ENCODE results near the gene RNASEH2C. TPM values are rescaled to one million over a fixed set of nuclear protein-coding genes. Genes with fewer than 3 reads are reported as not detected.
"Not testable (repeated sequence)": the region's sequence is repeated elsewhere in the genome, so short reads cannot be mapped to it uniquely, and the experiment has no call there.

The RNASEH2C gene
- total RNA-seq, 1 donor from 2014 or later, result 29.8 TPM

DNA sequence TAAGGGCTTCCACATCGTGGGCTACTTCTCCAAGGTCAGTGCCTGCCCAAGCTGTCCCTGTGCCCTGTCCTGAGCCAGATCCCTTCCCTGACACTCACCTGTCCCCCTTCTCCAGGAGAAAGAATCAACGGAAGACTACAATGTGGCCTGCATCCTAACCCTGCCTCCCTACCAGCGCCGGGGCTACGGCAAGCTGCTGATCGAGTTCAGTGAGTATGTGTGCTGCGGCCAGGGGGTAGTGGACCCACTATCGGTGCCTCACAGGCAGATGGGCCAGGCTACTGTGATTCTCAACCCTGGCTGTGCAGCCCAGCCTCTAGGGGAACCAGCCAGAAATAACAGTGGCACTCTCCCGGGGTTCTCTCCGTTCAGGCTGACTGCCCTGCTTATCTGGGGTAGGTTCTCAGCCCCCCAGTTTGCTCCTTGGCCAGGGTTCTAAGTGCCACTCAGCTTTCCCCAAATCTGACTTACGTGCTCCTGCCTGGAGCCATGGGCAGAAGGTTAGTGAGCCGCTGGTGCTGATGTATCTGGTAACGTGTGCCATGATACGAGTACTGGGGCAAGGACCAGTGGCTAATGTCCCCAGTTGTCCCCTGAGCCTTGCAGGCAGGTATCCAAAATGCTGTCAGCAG, 3.7 kb downstream of the RNASEH2C start:
- no peak for DNase-seq (ENCODE audit: low spot score)

DNA sequence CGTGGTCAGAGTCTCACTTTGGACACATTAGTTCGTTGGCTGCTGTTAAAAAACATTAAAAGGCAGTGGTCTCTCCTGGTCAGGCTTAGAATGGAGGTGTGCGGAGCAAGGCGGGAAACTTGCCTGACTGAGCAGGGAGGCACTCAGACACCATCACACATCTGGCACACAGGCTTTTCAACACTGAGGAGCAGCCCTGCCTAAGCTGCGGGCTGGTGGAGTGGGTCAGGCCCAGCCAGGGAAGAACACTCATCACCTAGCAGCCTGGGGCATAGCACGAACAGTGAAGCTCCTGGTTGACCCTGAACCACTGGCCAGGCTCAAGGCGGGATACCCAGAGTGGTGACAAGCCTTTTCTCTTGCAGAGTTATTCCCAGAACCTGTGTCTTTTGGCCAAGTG, 4.3 kb downstream of the RNASEH2C start:
- DNase-seq (ENCODE audit: low spot score), result no peak

DNA sequence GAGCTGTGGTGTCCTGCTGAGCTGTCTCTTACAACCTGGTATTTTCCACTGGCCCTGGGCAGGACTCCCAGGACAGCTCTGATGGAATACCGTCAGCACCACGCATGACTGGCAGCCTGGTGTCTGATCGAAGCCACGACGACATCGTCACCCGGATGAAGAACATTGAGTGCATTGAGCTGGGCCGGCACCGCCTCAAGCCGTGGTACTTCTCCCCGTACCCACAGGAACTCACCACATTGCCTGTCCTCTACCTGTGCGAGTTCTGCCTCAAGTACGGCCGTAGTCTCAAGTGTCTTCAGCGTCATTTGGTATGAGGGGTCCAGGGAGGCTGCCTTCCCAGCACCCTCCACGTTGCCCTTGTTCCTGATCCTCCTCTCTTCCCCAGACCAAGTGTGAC, 6.2 kb downstream of the RNASEH2C start:
- DNase-seq (ENCODE audit: low spot score), result no peak

DNA sequence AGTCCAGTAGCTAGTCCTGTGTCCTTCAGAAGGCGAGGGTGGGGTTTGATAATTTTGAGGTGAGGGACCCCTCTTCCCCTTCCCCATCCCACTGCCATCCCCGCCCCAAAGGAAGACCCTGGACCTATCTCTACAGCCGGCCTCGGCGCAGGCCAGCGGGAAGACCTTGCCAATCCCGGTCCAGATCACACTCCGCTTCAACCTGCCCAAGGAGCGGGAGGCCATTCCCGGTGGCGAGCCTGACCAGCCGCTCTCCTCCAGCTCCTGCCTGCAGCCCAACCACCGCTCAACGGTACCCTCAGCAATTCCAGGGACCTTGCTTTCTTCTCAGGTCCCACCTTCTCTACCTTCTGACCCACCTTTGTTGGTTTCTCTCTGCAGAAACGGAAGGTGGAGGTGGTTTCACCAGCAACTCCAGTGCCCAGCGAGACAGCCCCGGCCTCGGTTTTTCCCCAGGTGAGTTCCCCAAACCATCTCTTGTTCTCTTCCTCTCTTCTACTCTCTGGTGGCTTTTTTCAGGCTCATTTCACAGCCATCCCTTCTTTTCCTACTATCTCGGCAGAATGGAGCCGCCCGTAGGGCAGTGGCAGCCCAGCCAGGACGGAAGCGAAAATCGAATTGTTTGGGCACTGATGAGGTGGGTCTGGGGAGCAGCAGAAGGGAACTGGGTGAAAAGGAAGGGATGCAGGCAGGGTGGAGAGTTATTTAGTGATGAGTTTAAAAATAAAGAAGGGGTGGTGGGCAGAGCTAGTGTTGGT, 7.2 kb downstream of the RNASEH2C start:
- no peak for DNase-seq (ENCODE audit: low spot score)

DNA sequence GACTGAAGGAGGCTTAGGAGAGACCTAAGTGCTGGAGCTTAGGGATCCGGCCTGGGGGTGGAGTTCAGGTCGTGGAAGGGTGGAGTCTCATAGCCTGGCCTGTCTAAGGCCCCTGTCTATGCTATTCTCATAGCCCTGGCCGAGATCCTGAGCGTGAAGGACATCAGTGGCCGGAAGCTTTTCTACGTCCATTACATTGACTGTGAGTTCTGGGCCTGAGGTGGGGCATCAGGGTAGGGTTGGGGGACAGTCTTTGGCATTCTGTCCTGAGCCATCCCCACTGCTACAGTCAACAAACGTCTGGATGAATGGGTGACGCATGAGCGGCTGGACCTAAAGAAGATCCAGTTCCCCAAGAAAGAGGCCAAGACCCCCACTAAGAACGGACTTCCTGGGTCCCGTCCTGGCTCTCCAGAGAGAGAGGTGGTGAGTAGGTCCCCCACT, 7.9 kb downstream of the RNASEH2C start:
- DNase-seq (ENCODE audit: low spot score), result no peak

DNA sequence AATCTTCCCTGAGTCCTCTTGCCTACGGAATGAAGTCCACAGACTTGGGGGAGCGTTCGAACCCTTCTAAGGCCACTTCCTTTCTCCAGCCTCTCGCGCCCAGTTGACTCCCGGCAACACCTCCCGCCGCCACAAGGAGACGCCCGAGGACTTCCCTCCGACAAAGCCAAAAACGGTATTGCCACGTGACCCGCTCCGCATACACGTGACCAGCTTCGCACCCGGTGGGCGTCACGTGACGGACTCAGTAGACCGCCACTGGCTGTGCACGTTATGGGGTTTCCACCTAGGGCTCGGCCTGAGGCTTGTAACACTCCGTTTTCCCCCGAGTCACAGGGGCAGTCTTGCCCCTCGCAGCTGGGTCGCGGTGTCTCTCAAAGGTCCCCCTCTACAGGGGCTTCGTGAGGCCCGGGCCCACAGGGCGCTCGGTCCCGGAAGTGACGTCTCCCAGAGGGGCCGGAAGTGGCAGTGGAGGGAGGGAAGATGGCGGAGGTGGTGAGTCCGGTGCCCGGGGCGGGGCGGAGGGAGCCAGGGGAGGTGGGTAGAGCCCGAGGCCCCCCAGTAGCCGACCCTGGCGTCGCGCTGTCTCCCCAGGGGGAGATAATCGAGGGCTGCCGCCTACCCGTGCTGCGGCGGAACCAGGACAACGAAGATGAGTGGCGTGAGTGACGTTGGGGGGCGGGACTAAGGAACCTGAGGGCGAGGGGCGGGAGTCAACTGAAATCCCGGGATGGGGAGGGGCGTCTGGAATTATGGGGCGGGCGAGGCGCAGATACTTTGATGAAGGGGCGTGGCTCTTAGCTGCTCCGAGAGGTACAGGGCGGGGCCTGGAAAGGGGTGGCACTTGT, 8.6 kb downstream of the RNASEH2C start, which contains the start of gene KAT5:
TSS of gene KAT5 (plus strand) at position 468 of the 848 bp plus-strand sequence. CDS start at position 484, 16 bp downstream.
- peak; percentile 99 for DNase-seq (ENCODE audit: low spot score)

DNA sequence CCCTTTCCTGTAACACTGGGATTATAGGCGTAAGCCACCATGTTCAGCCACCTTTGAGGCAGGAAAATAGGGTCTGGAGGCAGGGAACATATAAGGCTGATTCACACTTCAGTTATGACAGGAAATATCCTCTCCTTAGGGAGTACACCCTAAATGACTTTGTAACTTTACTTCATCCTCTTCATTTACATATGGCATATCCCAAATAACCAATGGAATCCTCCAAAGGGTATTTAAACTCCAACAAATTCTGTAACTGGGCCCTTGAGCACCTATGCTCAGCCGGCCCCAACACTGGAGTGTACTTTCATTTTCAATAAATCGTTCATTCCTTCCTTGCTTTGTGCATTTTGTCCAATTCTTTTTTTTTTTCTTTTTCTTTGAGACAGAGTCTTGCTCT, 10.2 kb downstream of the RNASEH2C start:
- no peak for DNase-seq (ENCODE audit: low spot score)

DNA sequence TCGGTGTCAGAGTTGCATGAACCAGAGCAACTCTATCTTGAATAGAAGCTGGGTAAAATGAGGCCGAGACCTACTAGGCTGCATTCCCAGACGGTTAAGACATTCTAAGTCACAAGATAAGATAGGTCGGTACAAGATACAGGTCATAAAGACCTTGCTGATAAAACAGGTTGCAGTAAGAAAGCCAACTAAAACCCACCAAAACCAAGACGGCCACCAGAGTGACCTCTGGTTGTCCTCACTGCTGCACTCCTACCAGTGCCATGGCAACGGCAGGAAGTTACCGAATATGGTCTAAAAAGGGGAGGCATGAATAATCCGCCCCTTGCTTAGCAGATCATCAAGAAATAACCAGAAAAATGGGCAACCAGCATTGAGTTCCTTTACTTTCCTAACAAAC, 10.9 kb downstream of the RNASEH2C start:
- no peak for DNase-seq (ENCODE audit: low spot score)

DNA sequence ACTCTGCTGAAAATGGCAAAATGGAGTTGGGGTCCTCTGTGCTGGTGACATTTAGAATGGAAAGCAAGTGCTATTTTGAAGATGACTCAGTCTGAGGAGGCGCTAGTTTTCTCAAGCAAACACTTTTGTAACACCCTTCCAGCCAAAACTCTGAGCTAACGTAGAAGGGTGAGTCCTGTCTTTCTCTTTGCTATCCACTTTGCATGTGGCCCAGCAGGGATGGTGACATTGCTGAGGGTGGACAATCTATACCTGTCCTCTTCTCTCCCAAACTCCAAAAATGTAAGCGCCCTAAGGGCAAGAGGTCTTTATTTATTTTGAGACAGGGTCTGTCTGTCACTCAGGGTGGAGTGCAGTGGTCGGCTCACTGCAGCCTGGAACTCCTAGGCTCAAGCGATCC, 12.1 kb downstream of the RNASEH2C start:
- no peak for DNase-seq (ENCODE audit: low spot score)

DNA sequence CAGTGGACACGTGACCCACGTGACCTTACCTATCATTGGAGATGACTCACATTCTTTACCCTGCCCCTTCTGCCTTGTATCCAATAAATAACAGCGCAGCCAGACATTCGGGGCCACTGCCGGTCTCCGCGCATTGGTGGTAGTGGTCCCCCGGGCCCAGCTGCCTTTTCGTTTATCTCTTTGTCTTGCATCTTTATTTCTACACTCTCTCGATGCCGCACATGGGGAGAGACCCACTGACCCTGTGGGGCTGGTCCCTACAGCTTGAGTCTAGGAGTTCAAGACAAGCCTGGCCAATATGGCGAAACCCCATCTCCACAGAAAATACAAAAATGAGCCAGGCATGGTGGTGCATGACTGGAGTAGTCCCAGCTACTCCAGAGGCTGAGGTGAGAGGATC, 13.6 kb downstream of the RNASEH2C start:
- not testable (repeated sequence) for DNase-seq (ENCODE audit: low spot score)

DNA sequence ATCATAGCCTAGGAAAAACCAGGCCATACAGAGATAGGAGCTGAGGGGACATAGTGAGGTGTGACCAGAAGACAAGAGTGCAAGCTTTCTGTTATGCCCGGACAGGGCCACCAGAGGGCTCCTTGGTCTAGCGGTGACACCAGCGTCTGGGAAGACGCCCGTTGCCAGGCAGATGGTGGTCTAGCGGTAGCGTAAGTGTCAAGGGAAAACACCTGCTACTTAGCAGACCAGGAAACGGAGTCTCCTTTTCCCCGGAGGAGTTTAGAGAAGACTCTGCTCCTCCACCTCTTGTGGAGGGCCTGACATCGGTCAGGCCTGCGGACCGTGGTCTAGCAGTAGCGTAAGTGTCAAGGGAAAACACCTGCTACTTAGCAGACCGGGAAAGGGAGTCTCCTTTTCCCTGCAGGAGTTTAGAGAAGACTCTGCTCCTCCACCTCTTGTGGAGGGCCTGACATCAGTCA, 14.3 kb downstream of the RNASEH2C start:
- DNase-seq (ENCODE audit: low spot score), result peak; percentile 65

DNA sequence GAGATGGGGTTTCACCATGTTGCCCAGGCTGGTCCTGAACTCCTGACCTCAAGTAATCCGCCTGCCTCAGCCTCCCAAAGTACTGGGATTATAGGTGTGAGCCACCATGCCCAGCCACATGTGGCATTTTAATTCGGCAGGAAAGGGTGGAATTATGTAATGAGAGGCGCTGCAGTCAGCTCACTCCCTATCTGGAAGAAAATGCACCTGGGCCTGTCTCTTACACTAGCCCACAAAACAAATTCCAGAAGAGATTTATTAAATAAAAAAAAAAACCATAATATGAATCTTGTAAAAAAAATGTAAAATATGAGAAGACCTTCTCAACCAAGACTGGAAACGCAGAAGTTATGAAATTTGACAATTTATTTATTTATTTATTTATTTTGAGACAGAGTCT, 16.8 kb downstream of the RNASEH2C start:
- no peak for DNase-seq (ENCODE audit: low spot score)

DNA sequence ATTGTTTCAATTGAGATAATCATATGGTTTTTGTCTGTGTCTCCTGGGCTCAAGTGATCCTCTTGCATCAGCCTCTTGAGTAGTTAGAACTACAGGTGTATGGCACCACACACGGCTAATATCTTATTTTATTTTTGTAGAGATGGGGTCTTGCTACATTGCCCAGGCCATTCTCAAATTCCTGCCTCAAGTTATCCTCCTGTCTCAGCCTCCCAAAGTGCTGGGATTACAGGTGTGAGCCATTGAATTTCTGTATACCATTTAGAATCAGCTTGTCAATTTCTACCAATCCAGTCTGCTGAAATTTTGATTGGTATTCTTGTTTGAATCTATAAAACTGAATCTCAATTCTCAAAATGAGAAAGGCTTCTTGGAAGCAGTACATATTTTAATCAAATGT, 18.9 kb downstream of the RNASEH2C start:
- no peak for DNase-seq (ENCODE audit: low spot score)

DNA sequence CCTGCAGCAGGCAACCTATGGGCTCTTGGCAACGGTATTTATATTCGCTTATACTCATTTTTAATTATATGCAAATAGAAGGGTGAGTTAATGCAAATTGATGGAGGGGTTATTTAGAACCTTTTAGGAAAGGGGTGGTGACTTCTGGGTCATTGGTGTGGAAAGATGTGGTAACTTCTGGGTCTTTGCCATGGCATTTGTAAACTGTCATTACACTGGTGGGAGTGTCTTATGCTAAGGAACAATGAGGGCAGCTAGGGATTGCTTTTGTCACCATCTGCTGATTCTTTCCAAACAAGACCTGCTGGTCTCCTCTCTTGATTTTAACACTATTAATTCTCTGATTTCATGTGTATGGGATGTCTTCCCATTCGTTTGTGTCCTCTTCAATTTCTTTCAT, 20.2 kb downstream of the RNASEH2C start:
- DNase-seq (ENCODE audit: low spot score), result no peak

DNA sequence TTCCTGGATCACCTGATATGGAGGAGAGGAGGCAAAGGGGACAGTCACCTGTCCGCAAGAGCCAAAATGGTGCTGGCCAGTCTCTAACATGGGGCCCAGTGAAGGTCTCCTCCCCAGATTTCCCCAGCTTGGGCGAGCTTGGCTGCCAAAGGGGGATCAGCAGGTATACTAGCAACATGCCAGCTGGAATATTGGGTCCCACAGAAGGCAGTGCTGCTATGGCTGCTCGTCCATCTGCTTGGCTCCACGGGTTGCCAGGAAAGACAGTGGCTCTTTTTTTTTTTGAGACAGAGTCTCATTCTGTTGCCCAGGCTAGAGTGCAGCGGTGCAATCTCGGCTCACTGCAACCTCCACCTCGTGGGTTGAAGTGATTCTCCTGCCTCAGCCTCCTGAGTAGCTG, 21.3 kb downstream of the RNASEH2C start:
- no peak for DNase-seq (ENCODE audit: low spot score)

DNA sequence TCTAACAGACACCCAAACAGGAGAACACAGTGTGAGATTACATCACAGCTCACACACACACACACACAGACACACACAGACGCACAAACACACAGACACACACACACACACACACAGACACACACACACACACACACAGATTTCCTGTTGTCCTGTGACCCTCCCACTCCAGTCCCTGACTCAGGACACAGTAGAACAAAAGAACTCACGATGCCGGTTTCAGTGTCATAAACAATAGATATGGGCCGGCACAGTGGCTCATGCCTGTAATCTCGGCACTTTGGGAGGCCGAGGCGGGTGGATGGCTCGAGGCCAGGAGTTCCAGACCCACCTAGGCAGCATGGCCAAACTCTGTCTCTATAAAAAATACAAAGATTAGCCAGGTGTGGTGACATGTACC, 22.4 kb downstream of the RNASEH2C start:
- no peak for DNase-seq (ENCODE audit: low spot score)

DNA sequence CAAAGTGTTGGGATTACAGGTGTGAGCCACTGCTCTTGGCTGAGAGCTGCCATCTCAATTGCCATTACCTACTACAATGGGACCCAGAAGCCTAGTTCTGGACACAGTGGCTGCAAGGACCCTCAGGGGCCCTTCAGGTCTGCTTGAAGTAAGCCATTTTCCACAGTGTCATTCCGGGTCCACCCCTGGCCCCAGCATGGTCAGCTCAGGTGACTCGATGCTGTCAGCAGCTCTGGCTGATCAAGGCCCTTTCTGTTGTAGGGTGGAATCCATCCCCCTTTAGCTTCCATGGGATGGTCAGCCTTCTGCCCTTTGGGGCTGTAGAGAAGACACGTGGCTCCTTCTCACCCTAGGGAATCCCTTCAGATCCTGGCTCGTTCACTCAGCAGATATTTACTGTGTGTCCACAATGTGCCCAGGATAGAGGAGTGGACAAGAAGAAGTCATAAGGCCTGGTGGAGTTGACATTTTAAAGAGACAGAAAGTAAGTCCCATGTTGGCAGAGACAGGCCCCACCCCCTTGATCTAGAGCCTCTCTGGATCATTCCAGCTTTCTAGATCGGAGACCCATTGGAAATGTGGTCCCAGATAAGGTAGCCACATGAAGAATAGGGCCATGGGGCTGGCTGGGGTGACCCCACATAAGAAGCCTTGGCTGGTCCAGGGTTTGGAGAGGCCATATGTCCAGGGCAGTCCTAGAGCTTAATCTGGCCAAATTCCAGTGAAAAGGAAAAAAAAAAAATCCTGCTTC, 23.6 kb downstream of the RNASEH2C start:
- DNase-seq (ENCODE audit: low spot score), result no peak

DNA sequence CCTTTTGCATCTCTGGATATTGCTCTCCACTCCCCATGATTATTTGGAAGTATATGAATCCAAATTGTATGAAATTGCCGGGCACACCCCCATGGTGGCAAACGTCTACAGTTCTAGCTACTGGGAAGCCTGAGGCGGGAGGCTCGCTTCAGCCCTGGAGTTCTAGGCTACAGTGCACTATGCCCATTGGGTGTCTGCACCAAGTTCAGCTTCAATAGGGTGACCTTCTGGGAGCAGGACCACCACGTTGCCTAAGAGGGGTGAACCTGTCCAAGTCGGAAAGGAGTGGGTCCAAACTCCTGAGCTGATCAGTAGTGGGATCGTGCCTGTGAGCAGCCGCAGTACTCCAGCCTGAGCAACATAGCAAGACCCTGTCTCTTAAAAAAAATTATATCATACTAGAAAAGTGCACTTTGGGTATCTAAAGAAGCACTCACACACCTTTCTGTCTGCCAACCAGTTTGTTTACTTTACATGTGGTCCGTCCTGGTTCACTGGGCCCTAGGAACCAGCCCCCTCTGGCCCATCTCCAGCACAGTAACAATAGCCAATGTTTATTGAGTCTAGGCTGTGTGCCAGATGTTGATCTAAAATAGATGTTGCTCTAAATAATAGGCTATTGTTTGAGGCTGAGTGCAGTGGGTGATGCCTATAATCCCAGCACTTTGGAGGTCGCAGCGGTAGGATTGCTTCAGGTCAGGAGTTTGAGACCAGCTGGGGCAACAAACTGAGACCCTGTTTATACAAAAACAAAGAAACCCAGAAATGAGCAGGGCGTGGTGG, 24.9 kb downstream of the RNASEH2C start:
- no peak for DNase-seq (ENCODE audit: low spot score)

DNA sequence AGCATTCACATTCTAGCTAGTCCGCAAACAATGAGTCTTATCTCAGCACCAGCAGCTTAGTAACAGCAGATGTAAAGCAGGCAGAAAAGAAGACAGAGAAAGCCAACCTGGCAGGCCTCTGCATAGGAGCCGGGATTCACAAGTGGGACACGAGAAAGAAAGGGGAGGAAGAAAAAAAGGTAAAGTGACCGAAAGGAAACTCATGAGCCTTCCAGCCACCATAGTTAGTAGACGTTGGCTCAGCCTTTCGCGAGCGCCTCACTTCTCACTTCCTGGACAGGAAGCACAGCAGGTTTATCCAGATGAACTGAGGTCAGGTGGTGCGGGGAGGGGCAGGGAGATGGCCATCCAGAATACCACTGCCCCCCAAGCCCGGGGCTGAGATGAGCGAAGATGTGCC, 28.2 kb downstream of the RNASEH2C start:
- peak; percentile 74 for DNase-seq (ENCODE audit: low spot score)

DNA sequence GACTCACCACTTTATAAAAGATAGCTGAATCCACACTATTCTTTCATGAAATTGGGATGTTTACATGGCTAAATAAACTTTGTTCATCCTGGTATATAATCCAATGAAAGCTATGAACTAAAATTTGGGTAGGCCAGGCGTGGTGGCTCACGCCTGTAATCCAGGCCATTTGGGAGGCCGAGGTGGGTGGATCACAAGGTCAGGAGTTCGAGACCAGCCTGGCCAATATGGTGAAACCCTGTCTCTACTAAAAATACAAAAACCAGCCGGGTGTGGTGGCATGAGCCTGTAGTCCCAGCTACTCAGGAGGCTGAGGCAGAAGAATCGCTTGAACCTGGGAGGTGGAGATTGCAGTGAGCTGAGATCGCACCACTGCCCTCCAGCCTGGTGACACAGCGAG, 28.8 kb downstream of the RNASEH2C start:
- not testable (repeated sequence) for DNase-seq (ENCODE audit: low spot score)

DNA sequence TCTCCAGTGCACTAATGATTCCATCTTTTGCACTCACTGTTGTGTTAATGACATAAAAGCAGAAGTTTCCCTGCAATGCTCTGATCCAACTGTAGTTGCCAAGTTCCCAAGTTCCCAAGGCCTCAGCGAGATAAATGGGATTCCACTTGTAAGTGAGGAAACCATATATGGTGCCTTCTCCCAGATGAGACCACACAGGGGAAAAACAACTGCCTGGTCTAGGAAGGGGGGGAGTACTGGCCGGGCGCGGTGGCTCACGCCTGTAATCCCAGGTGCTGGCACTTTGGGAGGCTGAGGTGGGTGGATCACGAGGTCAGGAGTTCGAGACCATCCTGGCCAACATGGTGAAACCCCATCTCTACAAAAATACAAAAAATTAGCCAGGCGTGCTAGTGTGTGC, 34.6 kb downstream of the RNASEH2C start:
- DNase-seq (ENCODE audit: low spot score), result no peak

Measured in ureter (tissue), 1 donor.